DND-41 (cell line): ENCODE measurements around the gene CCNB2.

ENCODE experiments used
- CTCF ChIP-seq: IDR thresholded peaks from 2 replicates; pipeline ENCODE4 v1.5.1; 2012; ENCODE audit warnings: borderline replicate concordance, low read length, moderate library complexity, mild to moderate bottlenecking; ENCODE audit not compliant: poor library complexity, severe bottlenecking; ENCODE audit errors: extremely low read depth
- EZH2 ChIP-seq: IDR thresholded peaks from 3 replicates; pipeline ENCODE4 v1.6.1; 2012; ENCODE audit warnings: borderline replicate concordance, low read depth, mild to moderate bottlenecking, moderate library complexity, low read length, inconsistent platforms; ENCODE audit not compliant: severe bottlenecking

- TF ChIP-seq CTCF (no peak), EZH2 (no peak)
These were observed 49.3 kb downstream of the CCNB2 start for GRCh38 chr15:59154243-59154642.
